OCI-LY1 (cell line): ENCODE data around the gene SPPL2B.

Experiments used
- EZH2 ChIP-seq: fragments of 200-600 bp; sonication (generic), shearing (Covaris generic); IDR thresholded peaks from 2 replicates; pipeline ENCODE4 v1.8.0; 2017; ENCODE audit warnings: borderline replicate concordance, mixed run types, mild to moderate bottlenecking, antibody characterized with exemption, low read length, moderate library complexity, mixed read lengths
- TF ChIP-seq, protein P1 (sequence below): fragments of 200-600 bp; sonication (generic), shearing (Covaris generic); IDR thresholded peaks from 2 replicates; pipeline ENCODE4 v1.5.1; 2017; ENCODE audit warnings: mild to moderate bottlenecking, antibody characterized with exemption, low read length, moderate library complexity, mixed read lengths

DNA sequence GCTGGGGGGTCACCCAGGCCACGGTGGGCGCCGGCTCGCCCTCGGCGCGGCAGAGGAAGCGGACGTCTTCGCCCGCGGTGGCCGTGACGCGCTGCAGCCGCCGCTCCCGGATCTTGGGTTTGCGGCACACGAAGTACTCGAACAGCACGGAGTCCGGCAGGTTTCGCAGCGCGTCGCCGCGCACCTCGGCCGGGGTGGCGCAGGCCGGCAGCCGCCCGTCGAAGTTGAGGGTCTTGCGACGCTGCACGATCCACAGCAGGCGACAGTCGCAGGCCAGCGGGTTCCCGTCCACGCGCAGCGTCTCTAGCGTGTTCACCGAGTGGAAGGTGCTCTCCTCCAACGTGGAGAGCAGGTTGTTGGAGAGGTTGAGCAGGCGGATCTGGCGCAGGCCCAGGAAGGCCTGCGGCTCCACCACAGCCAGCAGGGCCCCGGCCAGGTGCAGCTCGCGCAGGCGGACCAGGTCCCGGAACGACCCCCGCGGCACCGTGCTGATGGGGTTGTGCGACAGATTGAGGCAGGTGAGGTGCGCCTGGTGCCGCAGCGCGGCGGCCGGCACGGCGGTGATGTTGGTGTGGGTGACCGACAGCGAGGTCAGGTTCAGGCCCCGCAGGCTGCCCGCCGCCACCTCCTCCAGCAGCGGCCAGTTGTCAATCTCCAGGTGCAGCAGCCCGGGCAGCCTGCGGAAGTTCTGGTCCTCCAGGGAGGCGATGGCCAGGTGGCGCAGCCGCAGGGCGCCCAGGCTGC is 37.9 kb upstream of the SPPL2B start:
- TF ChIP-seq, protein P1, sequence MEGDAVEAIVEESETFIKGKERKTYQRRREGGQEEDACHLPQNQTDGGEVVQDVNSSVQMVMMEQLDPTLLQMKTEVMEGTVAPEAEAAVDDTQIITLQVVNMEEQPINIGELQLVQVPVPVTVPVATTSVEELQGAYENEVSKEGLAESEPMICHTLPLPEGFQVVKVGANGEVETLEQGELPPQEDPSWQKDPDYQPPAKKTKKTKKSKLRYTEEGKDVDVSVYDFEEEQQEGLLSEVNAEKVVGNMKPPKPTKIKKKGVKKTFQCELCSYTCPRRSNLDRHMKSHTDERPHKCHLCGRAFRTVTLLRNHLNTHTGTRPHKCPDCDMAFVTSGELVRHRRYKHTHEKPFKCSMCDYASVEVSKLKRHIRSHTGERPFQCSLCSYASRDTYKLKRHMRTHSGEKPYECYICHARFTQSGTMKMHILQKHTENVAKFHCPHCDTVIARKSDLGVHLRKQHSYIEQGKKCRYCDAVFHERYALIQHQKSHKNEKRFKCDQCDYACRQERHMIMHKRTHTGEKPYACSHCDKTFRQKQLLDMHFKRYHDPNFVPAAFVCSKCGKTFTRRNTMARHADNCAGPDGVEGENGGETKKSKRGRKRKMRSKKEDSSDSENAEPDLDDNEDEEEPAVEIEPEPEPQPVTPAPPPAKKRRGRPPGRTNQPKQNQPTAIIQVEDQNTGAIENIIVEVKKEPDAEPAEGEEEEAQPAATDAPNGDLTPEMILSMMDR: no peak
- TF ChIP-seq EZH2: no peak
